SK-N-SH (cell line): ENCODE data around the gene R3HDM1. TPM values are rescaled to one million over a fixed set of nuclear protein-coding genes. Genes with fewer than 3 reads are reported as not detected.

Experiments used
- CTCF ChIA-PET: fragments of 300-600, 350-600 bp; formaldehyde crosslinking; extraction: SDS; loops from one replicate; lab custom pipeline; 2021; lab: Yijun Ruan, JAX
- POLR2A ChIA-PET: fragments of 350-600 bp; sonication (Branson Sonifier 250); formaldehyde crosslinking; extraction: SDS; loops from one replicate; lab custom pipeline; 2020; ENCODE audit warnings: antibody characterized with exemption, inconsistent platforms; lab: Yijun Ruan, JAX
- DNase-seq: peaks from one replicate; pipeline ENCODE4 v3.0.0; 2012
- H2AFZ ChIP-seq: fragments of 200-600 bp; sonication (generic); 2 replicates; pipeline ENCODE4 v1.8.1; 2016; ENCODE audit warnings: antibody characterized with exemption, mild to moderate bottlenecking, low read depth
- H3F3A ChIP-seq: fragments of 200-600 bp; sonication (generic); replicated peaks from 2 replicates; pipeline ENCODE3; 2016; ENCODE audit warnings: antibody characterized with exemption, mild to moderate bottlenecking; ENCODE audit not compliant: insufficient read depth
- H3K27ac ChIP-seq, 2 experiments: fragments of 200-500 bp in 1 of 2; fragments of 200-600 bp in 1 of 2; sonication (Bioruptor generic) in 1 of 2; sonication (generic), shearing (Covaris generic) in 1 of 2; 2 replicates each; pipeline versions ENCODE4 v1.5.1 to v1.6.1; 2014 to 2016; ENCODE audit warnings: low read depth in 2 of 2, inconsistent platforms in 1 of 2, low read length in 1 of 2, mild to moderate bottlenecking in 1 of 2, mixed read lengths in 1 of 2
- H3K27me3 ChIP-seq: fragments of 200-600 bp; sonication (generic), shearing (Covaris generic); 2 replicates; pipeline ENCODE4 v1.6.1; 2016; ENCODE audit warnings: mixed run types; ENCODE audit not compliant: insufficient read depth
- H3K36me3 ChIP-seq, 2 experiments: fragments of 200-500 bp in 1 of 2; fragments of 200-600 bp in 1 of 2; sonication (Bioruptor generic) in 1 of 2; sonication (generic) in 1 of 2; replicated peaks in 1 of 2; 2 replicates each; pipeline versions ENCODE3 to v1.5.1; 2014 to 2016; ENCODE audit warnings: low read length in 1 of 2, mild to moderate bottlenecking in 1 of 2; ENCODE audit not compliant: insufficient read depth in 2 of 2, control insufficient read depth in 1 of 2
- H3K4me1 ChIP-seq, 2 experiments: fragments of 200-500 bp in 1 of 2; fragments of 200-600 bp in 1 of 2; sonication (Bioruptor generic) in 1 of 2; sonication (generic), shearing (Covaris generic) in 1 of 2; 2 replicates each; pipeline versions ENCODE4 v1.5.1 to v1.6.1; 2014 to 2016; ENCODE audit warnings: low read depth in 1 of 2, low read length in 1 of 2, mixed run types in 1 of 2; ENCODE audit not compliant: insufficient read depth in 2 of 2, control insufficient read depth in 1 of 2
- H3K4me2 ChIP-seq: fragments of 200-600 bp; sonication (generic), shearing (Covaris generic); 2 replicates; pipeline ENCODE4 v1.6.1; 2017; ENCODE audit warnings: mixed run types
- H3K4me3 ChIP-seq, 2 experiments: fragments of 200-500 bp in 1 of 2; fragments of 200-600 bp in 1 of 2; sonication (Bioruptor generic) in 1 of 2; sonication (generic), shearing (Covaris generic) in 1 of 2; 2 replicates each; pipeline versions ENCODE4 v1.5.1 to v1.8.1; 2014 to 2016; ENCODE audit warnings: low read depth in 2 of 2, inconsistent platforms in 1 of 2, low read length in 1 of 2, mild to moderate bottlenecking in 1 of 2, mixed read lengths in 1 of 2, moderate library complexity in 1 of 2
- H3K79me2 ChIP-seq: fragments of 200-600 bp; sonication (generic); 2 replicates; pipeline ENCODE4 v1.8.1; 2017; ENCODE audit warnings: mild to moderate bottlenecking; ENCODE audit not compliant: insufficient read depth
- H3K9ac ChIP-seq: fragments of 200-600 bp; sonication (generic); 2 replicates; pipeline ENCODE4 v1.6.1; 2017; ENCODE audit warnings: mixed run types
- H3K9me2 ChIP-seq: fragments of 200-600 bp; sonication (generic); 2 replicates; pipeline ENCODE4 v1.6.1; 2017; ENCODE audit warnings: mixed run types
- H3K9me3 ChIP-seq: fragments of 200-600 bp; sonication (generic); 2 replicates; pipeline ENCODE4 v1.6.1; 2017; ENCODE audit warnings: mixed run types, mild to moderate bottlenecking, moderate library complexity
- H4K20me1 ChIP-seq: fragments of 200-600 bp; sonication (generic); 2 replicates; pipeline ENCODE4 v1.6.1; 2017; ENCODE audit warnings: mild to moderate bottlenecking, mixed run types; ENCODE audit not compliant: insufficient read depth
- CHD2 ChIP-seq: fragments of 150-350 bp; IDR thresholded peaks from 2 replicates; pipeline ENCODE4 v1.6.1; 2018; ENCODE audit warnings: low read length; ENCODE audit not compliant: partially characterized antibody
- FOSL2 ChIP-seq: IDR thresholded peaks from 2 replicates; pipeline ENCODE4 v1.4.0; 2012; ENCODE audit warnings: low read depth, mild to moderate bottlenecking, moderate library complexity, borderline replicate concordance
- GATA2 ChIP-seq: sonication (generic); formaldehyde crosslinking; IDR thresholded peaks from 2 replicates; pipeline ENCODE4 v1.5.0; 2020; ENCODE audit warnings: mild to moderate bottlenecking, missing genetic modification reagents
- IRF3 ChIP-seq: fragments of 150-350 bp; IDR thresholded peaks from 2 replicates; pipeline ENCODE4 v1.6.1; 2016; ENCODE audit warnings: mild to moderate bottlenecking, low read depth, low read length
- JUND ChIP-seq: IDR thresholded peaks from 2 replicates; pipeline ENCODE4 v1.4.0; 2012
- MEF2A ChIP-seq: IDR thresholded peaks from 2 replicates; pipeline ENCODE4 v1.4.0; 2012; ENCODE audit warnings: low read depth, borderline replicate concordance
- NFIC ChIP-seq: IDR thresholded peaks from 2 replicates; pipeline ENCODE4 v1.4.0; 2012; ENCODE audit warnings: borderline replicate concordance
- POLR2AphosphoS5 ChIP-seq: IDR thresholded peaks from 2 replicates; pipeline ENCODE4 v1.6.1; 2012; ENCODE audit warnings: low read depth, low read length
- RAD21 ChIP-seq: IDR thresholded peaks from 2 replicates; pipeline ENCODE4 v1.6.1; 2012; ENCODE audit warnings: mild to moderate bottlenecking, low read length
- RXRA ChIP-seq: IDR thresholded peaks from 2 replicates; pipeline ENCODE4 v1.4.0; 2012; ENCODE audit warnings: low read depth, mild to moderate bottlenecking, borderline replicate concordance
- TAF1 ChIP-seq: IDR thresholded peaks from 2 replicates; pipeline ENCODE4 v1.6.1; 2012; ENCODE audit warnings: low read depth, mild to moderate bottlenecking, low read length, moderate library complexity, borderline replicate concordance
- USF1 ChIP-seq: IDR thresholded peaks from 2 replicates; pipeline ENCODE4 v1.4.0; 2012; ENCODE audit warnings: low read depth, borderline replicate concordance
- WGBS: methylation state at CpG from one replicate; pipeline ENCODE4 v1.1.6; 2017; ENCODE audit warnings: low lambda C conversion rate; 5-methylcytosine and 5-hydroxymethylcytosine counted together
- polyA plus RNA-seq, 3 experiments: library from polyadenylated mRNA; depleted of rRNA; stranded (reverse); fragments of >200 nt; gene quantifications; 2 replicates each; pipeline ENCODE4 v1.2.3, GENCODE V29; 2012
- TF ChIP-seq, protein P1 (sequence below): fragments of 150-350 bp; IDR thresholded peaks from 2 replicates; pipeline ENCODE4 v1.6.1; 2017; ENCODE audit warnings: antibody characterized with exemption, low read length, low read depth, borderline replicate concordance

R3HDM1 gene
- polyA plus RNA-seq, 1 of the 3 experiments (the other 2 are of a cell fraction): 38.2 TPM

DNA sequence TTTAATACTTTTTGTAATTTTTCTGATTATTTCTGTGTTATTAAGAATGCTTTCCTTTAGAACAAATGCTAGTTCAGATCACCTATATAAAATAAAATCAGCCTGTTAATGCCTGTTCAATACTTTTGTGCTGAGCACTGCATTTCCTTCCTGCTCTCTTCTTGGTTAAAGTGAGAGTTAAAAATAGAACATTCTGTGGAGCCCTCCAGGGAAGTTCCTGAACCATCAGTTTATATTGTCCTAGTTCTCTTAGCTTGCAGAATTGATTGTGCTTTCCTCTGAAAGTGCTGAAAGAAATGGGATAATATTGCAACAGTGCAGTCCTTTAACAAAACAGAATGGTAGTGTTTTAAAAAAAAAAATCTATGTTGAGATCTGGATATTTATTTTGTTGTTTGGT lies 135.8 kb downstream of the R3HDM1 start:
- DNase-seq: no peak
- Histone ChIP-seq H3F3A (peaks cover 13% of the 10 kb centered on the region), H3K4me1 (peaks cover 6 to 15% of the 10 kb centered on the region in 2 experiments; a peak in 3 of 4 replicates), H3K4me3 (no peak overlapping the region), H3K36me3 (peaks cover 16 to 31% of the 10 kb centered on the region in 2 experiments), H3K9me3 (no peaks in the 10 kb centered on the region), H3K9ac (no peak overlapping the region), H3K27me3 (no peaks in the 10 kb centered on the region), H3K4me2 (no peak overlapping the region), H3K79me2 (no peaks in the 10 kb centered on the region), H3K27ac (no peak overlapping the region), H3K9me2 (no peaks in the 10 kb centered on the region), H4K20me1 (no peaks in the 10 kb centered on the region), H2AFZ (no peak overlapping the region)
- CTCF ChIA-PET: interaction anchor here (0.7 to 2.9 kb wide), 3 partner anchors 19 to 663 kb away, joined by 3 to 8 read pairs (median 4); no protein-coding TSS in a partner anchor
- POLR2A ChIA-PET: no interaction called here
- TF ChIP-seq RAD21: no peak
- TF ChIP-seq FOSL2: no peak
- TF ChIP-seq, protein P1, sequence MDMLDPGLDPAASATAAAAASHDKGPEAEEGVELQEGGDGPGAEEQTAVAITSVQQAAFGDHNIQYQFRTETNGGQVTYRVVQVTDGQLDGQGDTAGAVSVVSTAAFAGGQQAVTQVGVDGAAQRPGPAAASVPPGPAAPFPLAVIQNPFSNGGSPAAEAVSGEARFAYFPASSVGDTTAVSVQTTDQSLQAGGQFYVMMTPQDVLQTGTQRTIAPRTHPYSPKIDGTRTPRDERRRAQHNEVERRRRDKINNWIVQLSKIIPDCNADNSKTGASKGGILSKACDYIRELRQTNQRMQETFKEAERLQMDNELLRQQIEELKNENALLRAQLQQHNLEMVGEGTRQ: no peak
- TF ChIP-seq USF1: no peak
- no peak for TF ChIP-seq TAF1

DNA sequence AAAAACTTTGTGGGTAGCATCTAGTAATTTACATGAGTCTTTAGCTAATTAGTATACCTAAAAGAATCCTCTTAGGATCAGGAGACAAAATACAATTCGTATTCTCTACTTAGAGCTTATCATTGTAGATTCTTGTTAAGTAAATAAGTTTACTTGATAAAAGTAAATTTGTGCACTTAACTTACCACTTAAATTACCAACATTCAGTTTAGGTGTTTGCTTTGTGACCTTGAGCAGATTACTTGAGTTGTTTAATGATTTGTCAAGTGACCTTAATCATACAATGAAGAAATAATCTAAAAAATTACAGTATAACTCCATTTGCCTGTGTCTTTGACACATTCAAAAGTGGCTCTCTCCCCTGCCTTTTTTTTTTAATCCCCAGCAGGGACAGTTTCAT lies 143.2 kb downstream of the R3HDM1 start:
- Histone ChIP-seq H2AFZ (no peak overlapping the region), H3K27ac (no peak overlapping the region), H3K9ac (no peak overlapping the region), H3K79me2 (no peaks in the 10 kb centered on the region), H3F3A (no peaks in the 10 kb centered on the region), H3K4me1 (no peaks in the 10 kb centered on the region), H3K9me2 (no peaks in the 10 kb centered on the region), H4K20me1 (no peaks in the 10 kb centered on the region), H3K36me3 (peaks cover 14 to 23% of the 10 kb centered on the region in 2 experiments), H3K4me2 (no peak overlapping the region), H3K27me3 (no peaks in the 10 kb centered on the region), H3K4me3 (no peak overlapping the region), H3K9me3 (no peaks in the 10 kb centered on the region)
- POLR2A ChIA-PET: no interaction called here
- 89% methylated on average over 1 of the region's 1 CpG for WGBS
- TF ChIP-seq, protein P1: no peak
- TF ChIP-seq NFIC (no peak), GATA2 (CRISPR knock-in tag) (no peak), RAD21 (no peak), JUND (no peak), IRF3 (no peak), MEF2A (no peak), USF1 (no peak), RXRA (no peak), CHD2 (no peak), POLR2AphosphoS5 (no peak)
- CTCF ChIA-PET: interaction anchor here (1.0 kb wide), 1 partner anchor 16 kb away, joined by 4 read pairs; no protein-coding TSS in a partner anchor
- DNase-seq: no peak
